Lower lobe of right lung (tissue), 2 donors: ENCODE results near the gene CMA1. TPM values are rescaled to one million over a fixed set of nuclear protein-coding genes. Genes with fewer than 3 reads are reported as not detected.
"Not testable (repeated sequence)": the region's sequence is repeated elsewhere in the genome, so short reads cannot be mapped to it uniquely, and the experiment has no call there.

Source experiments
- ATAC-seq, 2 donors: fragments of 200-7000 bp; cut with Tn5 transposase; one replicate each; pipeline ENCODE4 v1.9.1; 2020 to 2022; ENCODE audit warnings: mild to moderate bottlenecking in 2 of 2, moderate library complexity in 2 of 2
- DNase-seq: peaks from one replicate; pipeline ENCODE4 v3.0.0-alpha.2; 2020
- H3K27ac ChIP-seq: fragments of 200-600 bp; one replicate; pipeline ENCODE4 v1.8.0; 2022
- H3K27me3 ChIP-seq: fragments of 200-600 bp; one replicate; pipeline ENCODE4 v1.8.0; 2022; ENCODE audit warnings: low read depth
- H3K36me3 ChIP-seq: fragments of 200-600 bp; one replicate; pipeline ENCODE4 v1.8.0; 2022; ENCODE audit warnings: mild to moderate bottlenecking
- H3K4me1 ChIP-seq: fragments of 200-600 bp; one replicate; pipeline ENCODE4 v1.8.0; 2022
- H3K4me3 ChIP-seq: fragments of 200-600 bp; one replicate; pipeline ENCODE4 v1.8.0; 2022; ENCODE audit warnings: mild to moderate bottlenecking
- H3K9me3 ChIP-seq: fragments of 200-600 bp; one replicate; pipeline ENCODE4 v1.8.0; 2022
- intact Hi-C: fragments of 100-400 bp; cut with DNase I; formaldehyde crosslinking; loops from one replicate; pipeline ENCODE4 v1.11.0; 2022
- total RNA-seq: library from RNA; stranded (reverse); fragmentation: NEBNext Ultra II Directional; extraction: Animal tissue kit (Norgen Biotek cat#: 25700); gene quantifications from one replicate; pipeline ENCODE4 v1.2.1, GENCODE V29; 2021
- TF ChIP-seq, protein P1 (sequence below): fragments of 200-600 bp; IDR thresholded peaks from one replicate; pipeline ENCODE4 v1.8.0; 2022; ENCODE audit warnings: antibody characterized with exemption, mild to moderate bottlenecking
- donor health status: DM: no; HTN: yes; CAD: no; lungs with severe emphysema.

Gene CMA1
- total RNA-seq, 1 donor from 2014 or later: 2.4 TPM

- Histone ChIP-seq H3K36me3 (no peaks in the 10 kb centered on the region), H3K27me3 (peaks cover 8% of the 10 kb centered on the region), H3K4me3 (no peak overlapping the region), H3K4me1 (no peaks in the 10 kb centered on the region), H3K9me3 (no peaks in the 10 kb centered on the region), H3K27ac (no peak overlapping the region)
- ATAC-seq (no peak), DNase-seq (no peak)
- intact Hi-C loops: no loop called here
- TF ChIP-seq, protein P1, sequence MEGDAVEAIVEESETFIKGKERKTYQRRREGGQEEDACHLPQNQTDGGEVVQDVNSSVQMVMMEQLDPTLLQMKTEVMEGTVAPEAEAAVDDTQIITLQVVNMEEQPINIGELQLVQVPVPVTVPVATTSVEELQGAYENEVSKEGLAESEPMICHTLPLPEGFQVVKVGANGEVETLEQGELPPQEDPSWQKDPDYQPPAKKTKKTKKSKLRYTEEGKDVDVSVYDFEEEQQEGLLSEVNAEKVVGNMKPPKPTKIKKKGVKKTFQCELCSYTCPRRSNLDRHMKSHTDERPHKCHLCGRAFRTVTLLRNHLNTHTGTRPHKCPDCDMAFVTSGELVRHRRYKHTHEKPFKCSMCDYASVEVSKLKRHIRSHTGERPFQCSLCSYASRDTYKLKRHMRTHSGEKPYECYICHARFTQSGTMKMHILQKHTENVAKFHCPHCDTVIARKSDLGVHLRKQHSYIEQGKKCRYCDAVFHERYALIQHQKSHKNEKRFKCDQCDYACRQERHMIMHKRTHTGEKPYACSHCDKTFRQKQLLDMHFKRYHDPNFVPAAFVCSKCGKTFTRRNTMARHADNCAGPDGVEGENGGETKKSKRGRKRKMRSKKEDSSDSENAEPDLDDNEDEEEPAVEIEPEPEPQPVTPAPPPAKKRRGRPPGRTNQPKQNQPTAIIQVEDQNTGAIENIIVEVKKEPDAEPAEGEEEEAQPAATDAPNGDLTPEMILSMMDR: no peak
Measured at GRCh38 chr14:24534286-24534685, 26.2 kb upstream of the CMA1 start.

DNA sequence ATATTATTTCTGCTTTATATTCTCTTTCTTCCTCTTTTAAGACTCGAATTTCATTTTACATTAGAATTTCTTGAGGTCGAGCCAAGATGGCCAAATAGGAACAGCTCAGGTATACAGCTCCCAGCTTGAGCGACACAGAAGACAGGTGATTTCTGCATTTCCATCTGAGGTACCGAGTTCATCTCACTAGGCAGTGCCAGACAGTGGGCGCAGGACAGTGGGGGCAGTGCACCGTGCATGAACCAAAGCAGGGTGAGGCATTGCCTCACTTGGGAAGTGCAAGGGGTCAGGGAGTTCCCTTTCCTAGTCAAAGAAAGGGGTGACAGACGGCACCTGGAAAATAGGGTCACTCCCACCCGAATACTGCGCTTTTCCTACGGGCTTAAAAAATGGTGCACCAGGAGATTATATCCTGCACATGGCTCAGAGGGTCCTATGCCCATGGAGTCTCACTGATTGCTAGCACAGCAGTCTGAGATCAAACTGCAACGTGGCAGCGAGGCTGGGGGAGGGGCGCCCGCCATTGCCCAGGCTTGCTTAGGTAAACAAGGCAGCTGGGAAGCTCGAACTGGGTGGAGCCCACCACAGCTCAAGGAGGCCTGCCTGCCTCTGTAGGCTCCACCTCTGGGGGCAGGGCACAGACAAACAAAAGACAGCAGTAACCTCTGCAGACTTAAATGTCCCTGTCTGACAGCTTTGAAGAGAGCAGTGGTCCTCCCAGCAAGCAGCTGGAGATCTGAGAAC, 18.0 kb upstream of the CMA1 start:
- H3K4me3 ChIP-seq, H3K9me3 ChIP-seq, H3K36me3 ChIP-seq, H3K27ac ChIP-seq, DNase-seq, H3K4me1 ChIP-seq, H3K27me3 ChIP-seq, intact Hi-C loops, ATAC-seq: not testable (repeated sequence)

DNA sequence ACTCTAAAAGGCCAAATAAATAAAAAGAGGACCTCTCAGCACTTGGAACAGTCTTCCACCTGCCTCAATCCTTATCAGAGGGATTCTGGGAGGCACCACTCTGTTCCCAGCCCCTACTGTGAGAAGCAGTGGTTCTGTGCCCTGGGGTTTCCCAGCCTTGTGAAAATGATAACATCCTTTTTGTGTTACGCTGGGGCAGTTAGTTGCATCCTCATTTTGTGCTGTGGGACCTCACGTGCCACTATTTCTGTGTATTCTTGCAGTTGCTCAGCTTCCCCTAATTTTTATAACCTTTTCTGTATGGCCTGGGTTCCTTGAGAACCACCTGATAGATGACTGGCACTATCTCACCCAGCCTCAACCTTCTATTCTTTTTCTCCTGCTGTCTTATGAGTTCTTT, 10.8 kb upstream of the CMA1 start:
- Histone ChIP-seq H3K9me3 (no peaks in the 10 kb centered on the region), H3K27ac (no peak overlapping the region), H3K4me1 (no peaks in the 10 kb centered on the region), H3K36me3 (no peaks in the 10 kb centered on the region), H3K4me3 (no peak overlapping the region), H3K27me3 (no peaks in the 10 kb centered on the region)
- TF ChIP-seq, protein P1: no peak
- ATAC-seq (no peak), DNase-seq (no peak)
- intact Hi-C loops: no loop called here

- Histone ChIP-seq H3K4me1 (no peaks in the 10 kb centered on the region), H3K4me3 (no peak overlapping the region), H3K27ac (no peak overlapping the region), H3K36me3 (no peaks in the 10 kb centered on the region), H3K9me3 (no peaks in the 10 kb centered on the region), H3K27me3 (no peaks in the 10 kb centered on the region)
- DNase-seq (no peak), ATAC-seq (no peak)
- intact Hi-C loops: no loop called here
- TF ChIP-seq, protein P1: no peak
Measured at GRCh38 chr14:24514209-24514608, 6.1 kb upstream of the CMA1 start.

- Histone ChIP-seq H3K36me3 (no peaks in the 10 kb centered on the region), H3K4me1 (no peaks in the 10 kb centered on the region), H3K27me3 (no peaks in the 10 kb centered on the region), H3K27ac (no peak overlapping the region), H3K4me3 (no peak overlapping the region), H3K9me3 (no peaks in the 10 kb centered on the region)
- DNase-seq (no peak), ATAC-seq (no peak)
- TF ChIP-seq, protein P1: no peak
- intact Hi-C loops: no loop called here
Measured at GRCh38 chr14:24513009-24513408, 4.9 kb upstream of the CMA1 start.

DNA sequence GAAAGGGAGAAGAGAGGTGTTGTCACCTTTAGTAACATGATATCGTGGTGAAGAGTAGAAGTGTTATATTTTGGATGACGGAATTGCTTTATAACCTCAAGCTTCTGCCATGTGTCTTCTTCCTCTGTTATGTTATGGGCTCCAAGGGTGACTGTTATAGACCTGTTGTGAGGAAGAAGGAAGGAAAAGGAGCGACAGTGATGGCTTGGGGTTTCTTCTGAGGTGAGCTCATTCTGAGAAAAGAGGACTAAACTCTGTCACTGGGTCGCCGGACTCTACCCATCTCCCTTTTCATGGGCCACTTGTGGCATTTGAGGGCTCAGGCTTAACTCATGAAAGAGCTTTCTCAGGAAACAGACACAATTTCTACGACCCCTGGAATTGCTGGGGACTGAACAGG, 1.6 kb downstream of the CMA1 start:
- Histone ChIP-seq H3K4me3 (no peak overlapping the region), H3K27ac (no peak overlapping the region), H3K9me3 (no peaks in the 10 kb centered on the region), H3K36me3 (no peaks in the 10 kb centered on the region), H3K27me3 (no peaks in the 10 kb centered on the region), H3K4me1 (no peaks in the 10 kb centered on the region)
- intact Hi-C loops: no loop called here
- TF ChIP-seq, protein P1: no peak
- DNase-seq (no peak), ATAC-seq (no peak)
